ENCODE data around the gene CXorf51B.
"Not testable (repeated sequence)": the region's sequence is repeated elsewhere in the genome, so short reads cannot be mapped to it uniquely, and the experiment has no call there.

Gene CXorf51B

GRCh38 chrX:146809471-146809870 is at the start of gene CXorf51B:
Gene CXorf51B, plus strand, starts transcription at chrX:146809771. Its CDS starts 21 bp downstream, at chrX:146809792.
- DNase-seq (ENCODE audit: low read depth); H3K4me3 ChIP-seq (ENCODE audit: control insufficient read depth, low read depth, low read length): not testable (repeated sequence)

GRCh38 chrX:146814644-146815043 is 5.1 kb downstream of the CXorf51B start, which contains the start of gene CXorf51A:
Gene CXorf51A, minus strand, starts transcription at chrX:146814744. Its CDS starts 21 bp downstream, at chrX:146814723.
- not testable (repeated sequence) for DNase-seq (ENCODE audit: low read depth)

GRCh38 chrX:146831994-146832393 is 22.4 kb downstream of the CXorf51B start:
- no peak for TF ChIP-seq CTCF (conservative IDR thresholded peaks at IDR 0.05; ENCODE audit: control insufficient read depth, insufficient read depth, low read depth, low read length)
- H3K4me3 ChIP-seq (ENCODE audit: control insufficient read depth, low read depth, low read length): no peak overlapping the region
- no peak for DNase-seq (ENCODE audit: low read depth)

More at GRCh38 chrX:146814644-146815043, 5.1 kb downstream of the CXorf51B start, which contains the start of gene CXorf51A:
- not testable (repeated sequence) for H3K4me3 ChIP-seq (ENCODE audit: control insufficient read depth, low read depth, low read length)

GRCh38 chrX:146854281-146854680 is 44.7 kb downstream of the CXorf51B start:
- DNase-seq (ENCODE audit: low read depth): no peak
- no peak for TF ChIP-seq CTCF (conservative IDR thresholded peaks at IDR 0.05; ENCODE audit: control insufficient read depth, insufficient read depth, low read depth, low read length)
- no peak overlapping the region for H3K4me3 ChIP-seq (ENCODE audit: control insufficient read depth, low read depth, low read length)
